ENCODE results near the gene ATXN1.

The ATXN1 gene

GRCh38 chr6:16698997-16699868, 62.0 kb downstream of the ATXN1 start:
- DNase-seq (ENCODE audit: low read depth in 1 of 2, low spot score in 1 of 2), result peak in 1 of 2 experiments; percentile 24

GRCh38 chr6:16698162-16698533, 63.1 kb downstream of the ATXN1 start:
- Histone ChIP-seq H3K27me3 (ENCODE audit: insufficient read depth, poor library complexity, severe bottlenecking) (no peaks in the 10 kb centered on the region), H3K27ac (replicated peaks) (peak overlapping the region; percentile 30), H3K4me3 (replicated peaks; ENCODE audit: insufficient read depth, low read length) (no peak overlapping the region)
- DNase-seq (ENCODE audit: low read depth in 1 of 2, low spot score in 1 of 2), result no peak
- TF ChIP-seq SPI1 (IDR thresholded peaks at IDR 0.05; ENCODE audit: borderline replicate concordance, low read depth) (no peak), POLR2AphosphoS5 (IDR thresholded peaks at IDR 0.05; ENCODE audit: low read depth) (no peak), CTCF (IDR thresholded peaks at IDR 0.05; ENCODE audit: insufficient read depth, low read length) (no peak), GABPA (IDR thresholded peaks at IDR 0.05; ENCODE audit: low read depth) (no peak)

More at GRCh38 chr6:16698997-16699868, 62.0 kb downstream of the ATXN1 start:
- H3K4me3 ChIP-seq (replicated peaks; ENCODE audit: insufficient read depth, low read length), result no peak overlapping the region
- peak overlapping the region; percentile 71 for H3K27ac ChIP-seq (replicated peaks)
- H3K27me3 ChIP-seq (ENCODE audit: insufficient read depth, poor library complexity, severe bottlenecking), result no peaks in the 10 kb centered on the region
- TF ChIP-seq CTCF (IDR thresholded peaks at IDR 0.05; ENCODE audit: insufficient read depth, low read length) (no peak), GABPA (IDR thresholded peaks at IDR 0.05; ENCODE audit: low read depth) (no peak), POLR2AphosphoS5 (IDR thresholded peaks at IDR 0.05; ENCODE audit: low read depth) (no peak), REST (IDR thresholded peaks at IDR 0.05; ENCODE audit: insufficient replicate concordance, low read depth) (no peak), SPI1 (IDR thresholded peaks at IDR 0.05; ENCODE audit: borderline replicate concordance, low read depth) (peak; percentile 71)

GRCh38 chr6:16697437-16698161, 63.7 kb downstream of the ATXN1 start:
- peak overlapping the region; percentile 30 for H3K27ac ChIP-seq (replicated peaks)
- H3K27me3 ChIP-seq (ENCODE audit: insufficient read depth, poor library complexity, severe bottlenecking), result no peaks in the 10 kb centered on the region
- peak in 1 of 2 experiments; percentile 26 for DNase-seq (ENCODE audit: low read depth in 1 of 2, low spot score in 1 of 2)
- TF ChIP-seq REST (IDR thresholded peaks at IDR 0.05; ENCODE audit: insufficient replicate concordance, low read depth) (no peak), CTCF (IDR thresholded peaks at IDR 0.05; ENCODE audit: insufficient read depth, low read length) (no peak), GABPA (IDR thresholded peaks at IDR 0.05; ENCODE audit: low read depth) (no peak), SPI1 (IDR thresholded peaks at IDR 0.05; ENCODE audit: borderline replicate concordance, low read depth) (no peak), POLR2AphosphoS5 (IDR thresholded peaks at IDR 0.05; ENCODE audit: low read depth) (no peak)
- H3K4me3 ChIP-seq (replicated peaks; ENCODE audit: insufficient read depth, low read length), result no peak overlapping the region

Measured in HL-60 (cell line).